Hematopoietic multipotent progenitor cell treated with erythropoietin and hydrocortisone succinate and interleukin-3 and kit ligand, for 6 days (in vitro differentiated cells): ENCODE measurements around the gene PCYT1A.
"Not testable (repeated sequence)": the region's sequence is repeated elsewhere in the genome, so short reads cannot be mapped to it uniquely, and the experiment has no call there.

ENCODE experiments used
- DNase-seq: peaks from one replicate; pipeline ENCODE4 v3.0.0-alpha.2; 2015

PCYT1A gene

DNA sequence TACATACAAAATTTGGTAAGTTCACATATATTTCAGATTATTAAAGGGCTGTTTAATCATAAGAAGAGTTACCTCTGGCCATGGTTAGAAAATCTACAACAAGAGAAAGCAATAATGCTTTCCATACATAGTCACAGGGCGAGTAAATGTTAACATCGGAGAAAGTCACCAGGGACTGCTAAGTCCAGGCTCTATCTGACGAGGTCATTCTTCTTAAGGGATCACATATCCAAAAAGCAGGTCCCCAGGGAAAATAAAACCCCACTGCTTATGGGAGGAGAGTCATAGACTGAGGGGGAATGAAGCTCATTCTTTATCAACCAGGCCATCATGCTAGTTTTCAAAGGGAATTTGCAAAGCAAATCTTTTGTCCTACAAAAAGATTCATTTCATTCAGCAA is 3.1 kb downstream of the PCYT1A start:
- DNase-seq: no peak

DNA sequence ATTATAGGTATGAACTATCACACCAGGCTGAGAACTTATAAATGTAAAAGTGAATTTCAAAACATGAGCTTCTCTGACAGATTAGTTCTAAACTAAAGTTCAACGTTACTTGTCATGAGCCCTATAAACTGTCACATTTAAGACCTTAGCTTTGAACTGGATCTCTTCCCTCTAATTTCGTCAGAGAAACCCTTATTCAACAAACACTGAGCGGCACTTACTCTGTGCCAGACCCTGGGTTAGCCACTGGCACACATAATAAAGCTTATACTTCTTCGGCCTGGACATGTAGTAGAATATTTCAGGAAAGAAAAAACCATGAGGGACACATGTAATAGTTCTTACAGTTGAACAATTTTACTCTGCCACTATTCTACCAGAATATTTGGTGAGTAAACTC is 5.6 kb downstream of the PCYT1A start:
- no peak for DNase-seq

DNA sequence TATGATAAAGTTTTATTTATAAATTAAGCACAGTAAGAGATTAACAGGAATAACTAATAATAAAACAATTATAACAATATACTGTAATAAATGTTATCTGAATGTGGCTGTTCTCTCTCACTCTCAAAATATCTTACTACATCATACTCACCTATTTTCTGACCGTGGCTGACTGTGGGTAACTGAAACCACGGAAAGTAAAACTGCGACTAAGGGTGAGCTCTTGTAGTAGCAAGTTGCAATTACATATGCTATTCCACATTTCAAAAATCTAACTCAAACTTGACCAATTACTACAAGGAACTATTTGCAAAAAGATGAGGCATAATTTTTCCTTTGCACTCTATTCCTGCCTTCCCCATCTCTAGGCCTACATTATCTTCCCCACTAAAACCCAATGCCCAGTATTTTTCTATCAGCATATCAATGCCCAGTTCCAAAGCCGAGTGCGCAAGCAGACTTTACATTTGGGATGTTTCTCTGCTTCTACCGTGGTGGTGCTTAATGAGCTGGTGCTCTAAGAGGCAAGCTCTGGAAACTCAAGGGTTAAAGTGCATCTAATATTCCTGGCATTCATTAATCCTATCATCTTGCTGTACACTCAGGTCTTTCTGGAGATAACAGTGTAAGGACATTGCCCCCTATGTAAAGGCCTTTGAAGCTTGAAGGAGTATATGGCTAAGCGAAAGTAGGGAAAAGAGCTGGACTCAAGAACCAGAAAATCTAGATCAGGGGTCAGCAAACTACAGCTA is 6.7 kb downstream of the PCYT1A start:
- DNase-seq: no peak

DNA sequence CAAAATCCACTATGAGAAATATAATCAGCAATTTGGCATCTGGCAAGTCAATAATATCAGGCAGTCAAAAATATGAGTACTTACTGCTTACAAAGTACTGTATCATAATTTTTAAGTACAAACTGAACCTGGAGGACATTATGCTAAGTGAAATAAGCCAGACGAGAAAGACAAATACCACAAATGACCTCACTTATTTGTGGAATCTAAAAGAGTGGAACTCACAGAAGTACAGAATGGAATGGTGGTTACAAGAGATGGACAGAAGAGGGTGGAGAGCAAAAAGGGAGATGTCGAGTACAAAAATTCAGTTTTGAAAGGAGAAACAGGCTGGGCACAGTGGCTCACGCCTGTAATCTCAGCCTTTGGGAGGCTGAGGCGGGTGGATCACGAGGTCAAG is 12.4 kb downstream of the PCYT1A start:
- no peak for DNase-seq

DNA sequence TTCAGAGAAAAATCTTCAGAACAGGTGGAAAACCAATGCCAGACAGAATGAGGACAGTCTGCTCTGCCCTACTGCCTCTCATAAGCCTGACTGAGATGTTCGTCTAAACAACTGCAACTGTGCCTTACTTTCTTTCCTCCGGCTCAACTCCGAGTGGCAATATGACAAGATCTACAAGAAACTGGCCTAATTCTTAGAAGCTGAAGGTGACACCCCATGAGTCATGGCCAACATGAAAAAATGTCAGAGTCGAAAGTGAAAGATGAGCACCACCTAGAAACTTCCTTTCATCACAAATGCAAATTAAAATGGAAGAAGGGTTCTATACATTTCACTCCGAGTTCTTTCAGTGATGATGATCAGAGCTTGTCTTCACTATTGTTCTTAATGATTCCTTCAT is 12.9 kb downstream of the PCYT1A start:
- peak; percentile 69 for DNase-seq

DNA sequence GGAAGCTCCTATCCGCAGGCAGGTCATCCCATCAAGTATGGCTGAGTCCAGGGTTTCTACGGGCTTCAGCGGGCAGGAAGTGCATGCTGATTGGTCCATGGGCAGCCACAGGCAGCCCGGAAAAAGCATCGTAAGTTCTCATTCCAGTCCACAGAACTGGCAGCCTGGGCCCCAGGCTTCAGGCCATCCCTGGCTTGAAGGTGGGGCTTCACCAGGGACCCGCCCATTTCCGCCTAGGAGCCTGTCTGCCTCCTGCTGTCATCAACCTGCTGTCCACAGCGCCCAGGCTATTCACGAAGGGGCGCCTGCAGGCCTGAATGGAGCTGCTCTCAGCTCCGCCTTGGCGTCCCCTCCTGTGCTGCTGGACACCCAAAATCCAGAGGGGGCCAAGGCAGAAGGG is 13.9 kb downstream of the PCYT1A start:
- peak; percentile 25 for DNase-seq

DNA sequence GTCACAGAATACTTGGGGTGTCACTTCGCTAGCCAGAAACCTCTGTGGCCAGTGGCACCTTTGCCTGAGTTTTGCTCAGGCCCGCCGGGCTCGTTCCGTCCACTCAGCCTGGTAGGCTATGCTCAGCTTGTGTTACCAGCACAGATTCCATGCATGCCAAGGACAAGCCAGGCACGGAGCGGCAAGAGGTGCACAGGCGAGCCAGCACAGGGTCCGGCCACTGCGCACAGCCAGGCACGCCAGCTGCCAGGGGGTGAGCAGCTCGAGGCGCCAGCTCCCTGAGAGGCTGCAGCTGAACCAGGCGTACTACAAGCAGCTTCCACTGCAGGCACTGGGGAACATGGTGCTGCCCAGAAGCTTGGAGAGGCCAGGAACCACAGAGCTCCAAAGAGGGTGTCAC is 14.7 kb downstream of the PCYT1A start:
- DNase-seq: no peak

DNA sequence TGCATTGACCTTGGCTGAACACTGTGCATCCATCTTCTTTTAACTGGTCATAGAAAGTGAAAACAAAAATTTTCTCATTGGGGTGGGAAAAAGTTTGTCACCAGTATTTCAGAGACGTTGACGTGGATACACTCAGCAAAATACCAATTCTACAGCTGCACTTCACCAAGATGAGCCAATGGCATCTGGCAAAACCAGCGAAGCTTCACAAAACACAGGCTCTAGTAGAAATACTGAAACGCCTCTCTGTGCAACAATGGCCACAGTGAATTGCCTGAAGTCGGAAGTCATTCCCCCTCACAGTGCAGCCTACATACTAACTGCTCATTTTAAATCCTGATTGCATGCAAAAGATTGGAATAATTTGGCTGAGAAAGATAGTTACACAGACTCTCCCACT is 17.0 kb downstream of the PCYT1A start:
- no peak for DNase-seq

DNA sequence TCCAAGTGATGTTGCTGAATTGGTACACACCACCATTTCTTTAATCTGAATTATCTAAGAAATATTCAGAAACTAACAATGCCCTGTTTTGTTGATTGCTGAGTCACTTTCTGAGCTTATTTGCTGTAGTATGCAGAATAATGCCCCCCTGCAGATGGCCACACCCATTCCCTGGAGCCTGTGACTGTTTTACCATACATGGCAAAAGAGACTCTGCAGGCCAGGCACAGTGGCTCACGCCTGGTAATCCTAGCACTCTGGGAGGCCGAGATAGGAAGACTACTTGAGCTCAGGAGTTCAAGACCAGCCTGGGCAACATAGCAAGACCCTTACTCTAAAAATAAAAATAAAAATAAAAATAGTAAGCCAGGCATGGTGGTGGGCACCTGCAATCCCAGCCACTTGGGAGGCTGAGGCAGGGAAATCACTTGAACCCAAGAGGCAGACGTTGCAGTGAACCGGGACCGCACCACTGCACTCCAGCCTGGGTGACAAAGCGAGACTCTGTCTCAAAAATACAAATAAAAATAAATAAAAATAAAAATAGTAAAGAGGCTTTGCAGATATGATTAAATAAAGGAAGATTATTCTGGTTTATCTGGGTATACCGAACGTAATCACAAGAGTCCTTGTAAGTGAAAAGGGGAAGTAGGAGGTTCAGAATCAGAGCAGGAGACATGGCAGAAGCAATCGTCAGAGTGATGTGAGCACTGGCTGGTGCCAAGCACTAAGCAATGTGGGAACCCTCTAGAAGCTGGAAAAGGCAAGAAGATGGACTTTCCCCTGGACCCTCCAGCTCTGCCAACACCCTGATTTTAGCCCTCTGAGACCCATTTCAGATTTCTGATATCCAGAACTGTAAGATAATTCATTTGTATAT is 19.0 kb downstream of the PCYT1A start:
- peak; percentile 74 for DNase-seq

DNA sequence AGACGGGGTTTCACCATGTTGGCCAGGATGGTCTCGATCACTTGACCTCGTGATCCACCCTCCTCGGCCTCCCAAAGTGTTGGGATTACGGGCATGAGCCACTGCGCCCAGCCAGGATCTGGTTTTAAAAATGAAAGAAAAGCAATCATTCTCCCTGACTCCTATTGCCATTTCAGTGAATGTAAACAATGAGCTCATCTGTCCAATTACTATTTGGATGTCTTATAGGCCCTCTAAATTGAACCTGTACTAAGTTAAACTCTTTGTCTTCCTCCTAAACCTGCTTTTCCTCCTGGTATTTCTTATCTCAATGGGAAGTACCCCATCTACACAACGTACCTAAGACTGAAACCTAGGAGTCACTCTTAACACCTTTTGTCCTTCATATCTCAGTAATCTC is 23.7 kb downstream of the PCYT1A start:
- DNase-seq: no peak

DNA sequence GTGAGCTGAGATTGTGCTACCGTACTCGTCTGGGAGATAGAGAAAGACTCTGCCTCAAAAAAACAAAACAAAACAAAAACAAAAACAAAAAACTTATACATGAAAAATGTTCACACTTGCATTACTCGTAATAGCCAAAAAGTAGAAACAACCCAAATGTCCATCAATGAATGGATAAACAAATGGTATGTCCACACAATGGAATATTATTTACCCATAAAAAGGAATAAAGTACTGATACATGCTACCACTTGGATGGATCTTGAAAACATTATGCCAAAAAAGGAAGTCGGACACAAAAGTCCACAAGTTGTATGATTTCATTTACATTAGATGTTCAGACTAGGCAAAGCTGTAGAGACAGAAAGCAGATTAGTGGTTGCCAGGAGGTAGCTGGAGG is 26.7 kb downstream of the PCYT1A start:
- no peak for DNase-seq

DNA sequence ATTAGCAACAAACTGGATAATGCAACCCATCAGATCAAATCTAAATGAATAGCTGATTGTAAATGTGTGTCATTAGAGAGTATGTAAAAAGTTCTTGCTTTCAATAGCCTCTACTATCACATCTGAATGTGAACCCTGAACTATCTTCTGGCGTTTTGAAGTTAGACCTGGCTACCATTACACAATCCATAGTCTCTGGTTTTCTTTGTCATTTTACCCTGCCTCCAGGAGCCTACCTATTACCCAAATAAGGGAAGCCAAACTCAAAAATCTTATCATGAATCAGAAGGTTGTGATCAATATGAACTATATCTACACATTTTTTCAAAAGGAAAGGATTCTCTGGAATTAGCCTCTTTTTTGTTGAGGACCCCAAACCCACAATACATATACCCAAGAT is 31.8 kb downstream of the PCYT1A start:
- no peak for DNase-seq

DNA sequence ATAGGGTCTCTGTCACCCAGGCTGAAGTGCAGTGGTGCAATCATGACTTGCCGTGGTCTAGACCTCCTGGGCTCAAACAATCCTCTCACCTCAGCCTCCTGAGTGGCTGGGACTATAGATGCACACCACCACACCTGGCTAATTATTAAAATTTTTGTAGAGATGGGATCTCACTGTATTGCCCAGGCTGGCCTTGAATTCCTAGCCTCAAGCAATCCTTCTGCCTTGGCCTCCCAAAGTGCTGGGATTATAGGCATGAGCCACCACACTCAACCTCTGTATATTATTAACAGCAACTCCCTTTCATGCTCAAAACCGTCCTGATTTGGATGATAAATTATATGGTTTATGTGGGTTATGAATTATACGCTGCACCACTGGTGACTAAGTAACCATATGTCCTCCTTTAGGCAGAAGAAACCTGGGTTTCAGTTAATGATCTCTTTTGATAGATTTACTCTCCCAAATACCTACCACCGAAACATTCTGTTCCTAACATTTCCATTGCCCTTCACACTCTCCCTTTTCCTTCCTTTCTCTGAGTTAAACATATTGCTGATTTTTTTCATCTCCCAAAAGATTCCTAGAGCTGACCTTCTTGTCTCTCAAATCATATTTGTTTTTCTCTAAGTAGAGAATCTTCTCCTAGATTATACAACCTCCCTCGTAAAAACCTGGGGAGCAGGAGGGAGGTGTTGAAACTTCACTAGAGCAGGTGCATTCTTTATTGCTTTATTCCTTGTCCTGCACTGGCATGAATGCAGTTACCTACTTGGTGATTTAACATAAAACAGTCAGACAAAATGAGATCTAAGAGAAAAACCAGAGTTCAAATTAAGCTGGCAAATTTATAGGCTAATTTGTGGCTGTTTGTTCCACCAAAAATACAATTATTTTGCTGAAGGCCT is 32.9 kb downstream of the PCYT1A start:
- DNase-seq: no peak

DNA sequence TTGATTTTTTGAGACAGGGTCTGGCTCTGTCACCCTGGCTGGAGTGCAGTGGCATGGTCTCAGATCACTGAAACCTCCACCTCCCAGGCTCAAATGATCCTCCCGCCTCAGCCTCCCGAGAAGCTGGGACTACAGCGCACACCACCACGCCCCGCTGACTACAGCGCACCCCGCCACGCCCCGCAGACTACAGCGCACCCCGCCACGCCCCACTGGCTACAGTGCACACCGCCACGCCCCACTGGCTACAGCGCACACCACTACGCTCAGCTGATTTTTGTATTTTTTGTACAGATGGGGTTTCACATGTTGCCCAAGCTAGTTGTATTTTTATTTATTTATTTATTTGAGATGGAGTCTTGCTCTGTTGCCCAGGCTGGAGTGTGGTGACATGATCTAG is 35.6 kb downstream of the PCYT1A start:
- no peak for DNase-seq

DNA sequence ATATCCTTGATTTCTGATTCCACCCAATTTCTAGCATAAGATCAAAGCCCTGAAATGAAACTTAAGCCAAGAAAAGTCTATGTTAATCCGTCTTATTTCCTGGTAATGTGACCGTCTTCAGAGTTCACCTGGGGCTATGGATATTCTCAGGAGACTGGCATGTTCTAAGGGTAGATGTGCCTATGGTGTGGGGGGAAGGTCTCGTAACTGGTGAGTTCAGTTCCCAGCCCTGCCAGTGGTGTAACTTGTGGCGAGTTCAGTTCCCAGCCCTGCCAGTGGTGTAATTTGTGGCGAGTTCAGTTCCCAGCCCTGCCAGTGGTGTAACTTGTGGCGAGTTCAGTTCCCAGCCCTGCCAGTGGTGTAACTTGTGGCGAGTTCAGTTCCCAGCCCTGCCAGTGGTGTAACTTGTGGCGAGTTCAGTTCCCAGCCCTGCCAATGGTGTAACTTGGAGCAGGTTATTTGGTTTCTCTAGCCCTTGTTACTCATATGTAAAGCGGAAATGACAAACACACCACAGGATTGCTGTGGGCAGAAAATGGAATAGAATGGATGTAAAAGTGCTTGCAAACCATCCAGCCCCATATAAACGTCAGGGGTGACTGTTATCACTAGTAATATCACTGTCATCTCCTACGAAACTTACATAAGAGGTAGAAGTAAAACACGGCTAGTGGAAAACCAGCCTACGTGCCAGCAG is 40.8 kb downstream of the PCYT1A start:
- peak; percentile 69 for DNase-seq

DNA sequence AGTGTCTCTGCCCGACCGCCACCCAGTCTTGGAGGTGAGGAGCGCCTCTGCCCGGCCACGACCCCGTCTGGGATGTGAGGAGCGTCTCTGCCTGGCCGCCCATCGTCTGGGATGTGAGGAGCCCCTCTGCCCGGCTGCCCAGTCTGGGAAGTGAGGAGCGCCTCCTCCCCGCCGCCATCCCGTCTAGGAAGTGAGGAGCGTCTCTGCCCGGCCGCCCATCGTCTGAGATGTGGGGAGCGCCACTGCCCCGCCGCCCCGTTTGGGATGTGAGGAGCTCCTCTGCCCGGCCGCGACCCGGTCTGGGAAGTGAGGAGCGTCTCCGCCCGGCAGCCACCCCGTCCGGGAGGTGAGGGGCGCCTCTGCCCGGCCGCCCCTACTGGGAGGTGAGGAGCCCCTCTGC is 43.4 kb downstream of the PCYT1A start:
- not testable (repeated sequence) for DNase-seq

DNA sequence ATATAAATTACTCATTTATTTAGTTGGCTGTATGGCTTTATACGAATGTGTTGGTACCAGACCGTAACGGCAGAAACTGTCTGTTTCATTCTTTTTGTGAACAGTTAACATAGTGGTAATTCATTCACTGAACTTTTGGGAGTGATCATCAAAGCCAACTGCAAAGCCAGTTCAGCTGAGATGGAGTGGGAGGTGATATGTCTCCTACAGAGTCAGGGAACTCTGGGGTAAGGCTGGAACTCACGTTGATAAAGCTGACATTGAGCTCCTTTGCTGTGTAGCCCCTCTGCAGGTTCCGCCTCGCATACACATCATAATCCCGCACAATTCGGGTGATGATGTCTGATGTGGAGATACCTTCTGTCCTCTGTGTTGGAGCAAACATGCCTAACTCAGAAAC is 45.8 kb downstream of the PCYT1A start:
- DNase-seq: no peak

DNA sequence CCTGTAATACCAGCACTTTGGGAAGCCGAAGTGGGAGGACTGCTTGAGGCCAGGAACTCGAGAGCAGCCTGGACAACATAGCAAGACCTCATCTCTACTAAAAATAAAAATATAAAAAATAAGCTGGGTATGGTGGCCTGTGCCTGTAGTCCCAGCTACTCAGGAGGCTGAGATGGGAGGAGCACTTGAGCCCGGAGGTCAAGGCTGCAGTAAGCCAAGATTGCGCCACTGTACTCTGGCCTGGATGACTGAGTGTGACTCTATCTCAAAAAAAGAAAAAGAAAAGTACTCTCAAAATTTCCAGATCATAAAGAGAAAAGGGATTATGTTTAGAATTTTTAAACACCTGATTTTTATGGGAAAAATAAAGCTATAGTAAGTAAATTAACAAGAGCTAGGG is 47.1 kb downstream of the PCYT1A start:
- no peak for DNase-seq

DNA sequence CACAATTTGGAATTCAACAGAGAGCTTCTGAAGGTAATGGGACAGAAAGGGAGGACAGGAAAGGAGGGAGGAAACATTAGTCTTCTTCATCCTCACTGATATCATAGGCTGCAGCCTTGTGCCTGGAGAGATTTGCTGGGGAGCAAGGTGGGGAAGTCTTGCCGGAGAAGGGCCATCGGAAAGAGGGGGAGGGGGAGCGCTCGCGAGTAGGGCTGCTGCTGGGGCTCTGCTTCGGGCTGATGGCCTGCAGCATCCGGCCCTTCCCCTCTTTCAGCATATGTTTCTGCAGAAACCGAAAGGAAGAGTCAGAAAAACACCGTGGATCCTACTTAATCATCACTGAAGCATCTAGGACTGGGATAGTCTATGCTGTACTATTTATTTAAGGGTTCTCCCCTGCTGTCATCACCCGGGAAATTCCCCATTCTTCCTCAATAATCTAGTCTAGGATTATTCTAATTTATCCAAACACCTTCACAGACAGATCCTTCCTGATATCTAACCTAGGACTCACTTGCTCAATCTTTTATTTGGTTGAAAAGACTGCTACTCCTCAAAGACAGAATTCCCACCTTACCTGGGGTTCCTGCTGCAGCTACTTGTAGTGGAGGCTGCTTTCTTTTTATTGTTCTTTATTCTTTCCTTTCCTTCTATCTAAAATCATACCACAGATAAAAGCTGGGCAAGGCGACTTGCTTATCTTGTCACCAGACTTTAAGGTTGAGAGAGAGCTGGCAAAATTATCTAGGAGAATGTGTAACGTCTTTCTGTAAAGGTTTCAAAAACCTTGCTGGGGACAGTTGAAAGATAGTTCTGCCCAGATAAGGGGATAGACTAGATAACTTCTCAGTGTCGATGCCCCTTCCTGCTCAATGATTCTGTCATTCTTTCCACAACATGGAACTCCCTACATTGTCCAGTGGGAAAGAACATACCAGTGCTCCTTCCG is 48.6 kb downstream of the PCYT1A start:
- DNase-seq: peak; percentile 64

DNA sequence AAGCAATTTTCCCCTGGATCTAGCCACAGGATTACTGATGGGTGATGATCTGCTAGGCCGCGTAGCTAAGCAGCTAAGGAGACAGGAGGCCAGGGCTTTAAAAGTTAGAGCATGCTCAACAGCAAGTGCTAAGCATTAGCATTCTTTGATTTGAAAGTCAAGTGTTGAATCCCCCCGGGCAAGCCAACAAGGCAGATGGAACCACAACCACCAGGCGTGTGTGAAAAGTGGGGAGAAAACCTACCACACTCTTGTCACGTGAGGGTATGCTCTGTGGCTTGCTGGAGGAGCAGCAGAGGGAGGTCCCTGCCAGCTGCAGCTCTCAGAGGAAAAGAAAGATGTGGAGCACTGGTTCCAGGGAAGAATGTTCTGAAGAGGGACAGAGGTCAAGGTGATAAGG is 50.3 kb downstream of the PCYT1A start:
- peak; percentile 12 for DNase-seq

DNA sequence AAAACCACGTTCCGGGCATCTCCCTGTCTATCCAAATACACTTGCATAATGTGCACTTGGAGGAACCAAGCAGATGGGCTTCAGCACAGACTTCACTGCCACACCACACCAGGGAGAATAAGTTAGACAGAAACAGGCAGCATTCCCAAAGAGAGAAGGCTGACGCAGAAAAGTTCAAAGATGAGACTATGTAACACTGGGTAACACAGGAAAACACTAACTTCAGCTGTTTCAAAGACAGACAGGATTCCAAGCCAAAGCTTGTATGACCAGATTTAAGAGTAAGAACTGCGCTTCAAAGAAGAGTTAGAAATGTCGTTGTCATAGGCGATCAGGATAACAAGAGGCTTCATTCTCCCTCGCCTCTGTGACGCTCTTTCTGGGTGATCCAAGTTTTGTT is 51.3 kb downstream of the PCYT1A start:
- DNase-seq: no peak
